Choroid plexus epithelial cell (primary cell): ENCODE results near the gene SNCG.
"Not testable (repeated sequence)": the region's sequence is repeated elsewhere in the genome, so short reads cannot be mapped to it uniquely, and the experiment has no call there.

Experiments used
- DNase-seq: peaks from one replicate; pipeline ENCODE4 v3.0.0-alpha.2; 2010; ENCODE audit warnings: low read depth
- H3K4me3 ChIP-seq: 2 replicates; pipeline ENCODE4 v1.5.1; 2011; ENCODE audit warnings: low read depth, mild to moderate bottlenecking, control low read depth, low read length, moderate library complexity
- CTCF ChIP-seq: conservative IDR thresholded peaks from 2 replicates; pipeline ENCODE4 v1.5.1; 2011; ENCODE audit warnings: low read depth, mild to moderate bottlenecking, control low read depth, inconsistent platforms, low read length, moderate library complexity

Gene SNCG

GRCh38 chr10:86988520-86988919, 30.1 kb downstream of the SNCG start:
- no peak for TF ChIP-seq CTCF
- no peak overlapping the region for H3K4me3 ChIP-seq
- no peak for DNase-seq

- not testable (repeated sequence) for H3K4me3 ChIP-seq, DNase-seq
Observed at GRCh38 chr10:86991362-86991761, 33.0 kb downstream of the SNCG start.

- no peak overlapping the region for H3K4me3 ChIP-seq
- TF ChIP-seq CTCF: no peak
- peak; percentile 34 for DNase-seq
Observed at GRCh38 chr10:86992456-86992855, 34.1 kb downstream of the SNCG start.

GRCh38 chr10:86992929-86993328, 34.5 kb downstream of the SNCG start:
- H3K4me3 ChIP-seq: no peak overlapping the region
- no peak for TF ChIP-seq CTCF
- no peak for DNase-seq

GRCh38 chr10:86999802-87000403, 41.5 kb downstream of the SNCG start:
- not testable (repeated sequence) for DNase-seq

GRCh38 chr10:87000491-87000890, 42.1 kb downstream of the SNCG start:
- peak; percentile 67 for DNase-seq
- no peak overlapping the region for H3K4me3 ChIP-seq
- no peak for TF ChIP-seq CTCF

More at GRCh38 chr10:86999802-87000403, 41.5 kb downstream of the SNCG start:
- not testable (repeated sequence) for H3K4me3 ChIP-seq

- not testable (repeated sequence) for H3K4me3 ChIP-seq
- peak; percentile 81 for DNase-seq
Observed at GRCh38 chr10:87007124-87007523, 48.7 kb downstream of the SNCG start.

- not testable (repeated sequence) for H3K4me3 ChIP-seq, DNase-seq
Observed at GRCh38 chr10:87007674-87008073, 49.3 kb downstream of the SNCG start.

GRCh38 chr10:87008303-87008702, 49.9 kb downstream of the SNCG start:
- not testable (repeated sequence) for DNase-seq, H3K4me3 ChIP-seq

GRCh38 chr10:87009134-87009696, 50.8 kb downstream of the SNCG start:
- H3K4me3 ChIP-seq, DNase-seq: not testable (repeated sequence)
